WTC11 (cell line): ENCODE measurements around the gene DUT. TPM values are rescaled to one million over a fixed set of nuclear protein-coding genes. Genes with fewer than 3 reads are reported as not detected.

Experiments used
- ATAC-seq: fragments of 200-7000 bp; cut with Tn5 transposase; 2 replicates; pipeline ENCODE4 v1.10.0; 2021; ENCODE audit warnings: mild to moderate bottlenecking, moderate library complexity
- CTCF ChIA-PET: fragments of 300-600 bp; sonication (Branson Sonifier 250); formaldehyde crosslinking; loops from one replicate; lab custom pipeline; 2021; ENCODE audit warnings: antibody characterized with exemption; lab: Charles Lee
- POLR2A ChIA-PET: fragments of 350-600 bp; sonication (Branson Sonifier 250); formaldehyde crosslinking; loops from one replicate; lab custom pipeline; 2021; ENCODE audit warnings: antibody characterized with exemption; lab: Charles Lee
- DNase-seq: peaks from one replicate; pipeline ENCODE4 v3.0.0; 2021; ENCODE audit warnings: low spot score
- H3K27ac Mint-ChIP-seq: 2 replicates; pipeline ENCODE4 v1.8.0; 2021; ENCODE audit warnings: mixed read lengths
- H3K27me3 Mint-ChIP-seq: 2 replicates; pipeline ENCODE4 v1.8.0; 2021; ENCODE audit warnings: low read depth, mild to moderate bottlenecking, moderate library complexity, mixed read lengths
- H3K36me3 Mint-ChIP-seq: 2 replicates; pipeline ENCODE4 v1.8.0; 2021; ENCODE audit warnings: mixed read lengths
- H3K4me1 Mint-ChIP-seq: 2 replicates; pipeline ENCODE4 v1.8.0; 2022; ENCODE audit warnings: mixed read lengths
- H3K4me3 Mint-ChIP-seq: 2 replicates; pipeline ENCODE4 v1.8.0; 2021; ENCODE audit warnings: mild to moderate bottlenecking, moderate library complexity, mixed read lengths
- H3K9me3 Mint-ChIP-seq: 2 replicates; pipeline ENCODE4 v1.8.0; 2021; ENCODE audit warnings: mixed read lengths
- ARID4B ChIP-seq: sonication (generic); formaldehyde crosslinking; IDR thresholded peaks from 2 replicates; pipeline ENCODE4 v1.8.0; 2023; ENCODE audit warnings: missing genetic modification reagents, mild to moderate bottlenecking, borderline replicate concordance
- FOXK1 ChIP-seq: sonication (generic); formaldehyde crosslinking; IDR thresholded peaks from 2 replicates; pipeline ENCODE4 v1.8.0; 2022; ENCODE audit warnings: mild to moderate bottlenecking, moderate library complexity, missing genetic modification reagents
- GABPB1 ChIP-seq: sonication (generic); formaldehyde crosslinking; IDR thresholded peaks from 2 replicates; pipeline ENCODE4 v1.8.1; 2023; ENCODE audit warnings: mild to moderate bottlenecking, missing genetic modification reagents
- HMGA2 ChIP-seq: fragments of 250-450 bp; sonication (Bioruptor Pico); IDR thresholded peaks from 2 replicates; pipeline ENCODE4 v1.4.0; 2021; ENCODE audit warnings: mild to moderate bottlenecking, moderate library complexity
- MLX ChIP-seq: sonication (generic); formaldehyde crosslinking; IDR thresholded peaks from 2 replicates; pipeline ENCODE4 v1.8.1; 2023; ENCODE audit warnings: mild to moderate bottlenecking, missing genetic modification reagents, moderate library complexity
- NR3C1 ChIP-seq: sonication (generic); formaldehyde crosslinking; conservative IDR thresholded peaks from 2 replicates; pipeline ENCODE4 v1.8.1; 2023; ENCODE audit warnings: low read depth, mild to moderate bottlenecking, missing genetic modification reagents
- OVOL2 ChIP-seq: fragments of 250-450 bp; sonication (Bioruptor Pico); IDR thresholded peaks from 2 replicates; pipeline ENCODE4 v1.9.0; 2021; ENCODE audit warnings: mild to moderate bottlenecking, borderline replicate concordance
- PREB ChIP-seq: sonication (generic); formaldehyde crosslinking; IDR thresholded peaks from 2 replicates; pipeline ENCODE4 v1.8.1; 2022; ENCODE audit warnings: mild to moderate bottlenecking, missing genetic modification reagents, moderate library complexity, borderline replicate concordance
- SP1 ChIP-seq: sonication (generic); formaldehyde crosslinking; conservative IDR thresholded peaks from 2 replicates; pipeline ENCODE4 v1.8.1; 2022; ENCODE audit warnings: missing genetic modification reagents
- TEAD4 ChIP-seq: sonication (generic); formaldehyde crosslinking; IDR thresholded peaks from 2 replicates; pipeline ENCODE4 v1.8.0; 2022; ENCODE audit warnings: mild to moderate bottlenecking, missing genetic modification reagents
- total RNA-seq: library from RNA; stranded (reverse); gene quantifications from 3 replicates; pipeline ENCODE4 v1.2.3, GENCODE V29; 2021
- TF ChIP-seq, protein P1 (sequence below): sonication (generic); formaldehyde crosslinking; IDR thresholded peaks from 2 replicates; pipeline ENCODE4 v1.8.1; 2023; ENCODE audit warnings: mild to moderate bottlenecking, missing genetic modification reagents
- TF ChIP-seq, protein P2 (sequence below): sonication (generic); formaldehyde crosslinking; IDR thresholded peaks from 2 replicates; pipeline ENCODE4 v1.8.1; 2023; ENCODE audit warnings: mild to moderate bottlenecking, missing genetic modification reagents
- TF ChIP-seq, protein P3 (sequence below): fragments of 250-450 bp; sonication (Bioruptor Pico); IDR thresholded peaks from 2 replicates; pipeline ENCODE4 v1.9.0; 2021; ENCODE audit warnings: mild to moderate bottlenecking

Gene DUT
- total RNA-seq, 1 experiment from 2014 or later, result 204 TPM

- TF ChIP-seq PREB (CRISPR knock-in tag) (no peak), OVOL2 (CRISPR knock-in tag) (no peak), GABPB1 (no peak)
Observed at GRCh38 chr15:48363474-48363873, 32.2 kb downstream of the DUT start (continued).

- ATAC-seq (no peak), DNase-seq (no peak)
- no peak overlapping the region for H3K4me3 Mint-ChIP-seq
- H3K9me3 Mint-ChIP-seq, result peaks cover 12% of the 10 kb centered on the region
- peaks cover 4% of the 10 kb centered on the region; the same call in 1 of the 2 replicates for H3K36me3 Mint-ChIP-seq
- H3K27ac Mint-ChIP-seq, result no peak overlapping the region
- H3K4me1 Mint-ChIP-seq, result no peaks in the 10 kb centered on the region
- no peak for TF ChIP-seq ARID4B (CRISPR knock-in tag)
- no peak for TF ChIP-seq FOXK1 (CRISPR knock-in tag)
- peak; percentile 92; the same call in 1 of the 2 replicates for TF ChIP-seq HMGA2 (CRISPR knock-in tag)
- ChIA-PET CTCF (interaction anchor here (1.5 kb wide), 1 partner anchor 7 kb away, joined by 4 read pairs; no protein-coding TSS in a partner anchor), POLR2A (no interaction called here)
- no peaks in the 10 kb centered on the region for H3K27me3 Mint-ChIP-seq
Observed at GRCh38 chr15:48365575-48365974, 34.3 kb downstream of the DUT start.

GRCh38 chr15:48366584-48367312 lies 35.5 kb downstream of the DUT start:
- Mint-ChIP-seq H3K36me3 (0 out of 2 replicates have a peak, but pooled peaks cover under 1% of the 10 kb centered on the region), H3K27me3 (no peaks in the 10 kb centered on the region), H3K9me3 (peaks cover 8% of the 10 kb centered on the region), H3K27ac (no peak overlapping the region), H3K4me1 (no peaks in the 10 kb centered on the region), H3K4me3 (no peak overlapping the region)
- ATAC-seq (no peak), DNase-seq (no peak)
- CTCF ChIA-PET, result interaction anchor here (1.5 kb wide), 1 partner anchor 9 kb away, joined by 4 read pairs; no protein-coding TSS in a partner anchor
- POLR2A ChIA-PET, result interaction anchor here (0.6 kb wide), 1 partner anchor 1779 kb away, joined by 4 read pairs; no protein-coding TSS in a partner anchor
- TF ChIP-seq MLX (CRISPR knock-in tag) (no peak), SP1 (CRISPR knock-in tag) (no peak), NR3C1 (no peak), ARID4B (CRISPR knock-in tag) (no peak), TEAD4 (CRISPR knock-in tag) (no peak)
- TF ChIP-seq, protein P1, sequence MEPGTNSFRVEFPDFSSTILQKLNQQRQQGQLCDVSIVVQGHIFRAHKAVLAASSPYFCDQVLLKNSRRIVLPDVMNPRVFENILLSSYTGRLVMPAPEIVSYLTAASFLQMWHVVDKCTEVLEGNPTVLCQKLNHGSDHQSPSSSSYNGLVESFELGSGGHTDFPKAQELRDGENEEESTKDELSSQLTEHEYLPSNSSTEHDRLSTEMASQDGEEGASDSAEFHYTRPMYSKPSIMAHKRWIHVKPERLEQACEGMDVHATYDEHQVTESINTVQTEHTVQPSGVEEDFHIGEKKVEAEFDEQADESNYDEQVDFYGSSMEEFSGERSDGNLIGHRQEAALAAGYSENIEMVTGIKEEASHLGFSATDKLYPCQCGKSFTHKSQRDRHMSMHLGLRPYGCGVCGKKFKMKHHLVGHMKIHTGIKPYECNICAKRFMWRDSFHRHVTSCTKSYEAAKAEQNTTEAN (CRISPR knock-in tag), result no peak
- TF ChIP-seq, protein P2, sequence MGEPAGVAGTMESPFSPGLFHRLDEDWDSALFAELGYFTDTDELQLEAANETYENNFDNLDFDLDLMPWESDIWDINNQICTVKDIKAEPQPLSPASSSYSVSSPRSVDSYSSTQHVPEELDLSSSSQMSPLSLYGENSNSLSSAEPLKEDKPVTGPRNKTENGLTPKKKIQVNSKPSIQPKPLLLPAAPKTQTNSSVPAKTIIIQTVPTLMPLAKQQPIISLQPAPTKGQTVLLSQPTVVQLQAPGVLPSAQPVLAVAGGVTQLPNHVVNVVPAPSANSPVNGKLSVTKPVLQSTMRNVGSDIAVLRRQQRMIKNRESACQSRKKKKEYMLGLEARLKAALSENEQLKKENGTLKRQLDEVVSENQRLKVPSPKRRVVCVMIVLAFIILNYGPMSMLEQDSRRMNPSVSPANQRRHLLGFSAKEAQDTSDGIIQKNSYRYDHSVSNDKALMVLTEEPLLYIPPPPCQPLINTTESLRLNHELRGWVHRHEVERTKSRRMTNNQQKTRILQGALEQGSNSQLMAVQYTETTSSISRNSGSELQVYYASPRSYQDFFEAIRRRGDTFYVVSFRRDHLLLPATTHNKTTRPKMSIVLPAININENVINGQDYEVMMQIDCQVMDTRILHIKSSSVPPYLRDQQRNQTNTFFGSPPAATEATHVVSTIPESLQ (CRISPR knock-in tag), result no peak
- TF ChIP-seq, protein P3, sequence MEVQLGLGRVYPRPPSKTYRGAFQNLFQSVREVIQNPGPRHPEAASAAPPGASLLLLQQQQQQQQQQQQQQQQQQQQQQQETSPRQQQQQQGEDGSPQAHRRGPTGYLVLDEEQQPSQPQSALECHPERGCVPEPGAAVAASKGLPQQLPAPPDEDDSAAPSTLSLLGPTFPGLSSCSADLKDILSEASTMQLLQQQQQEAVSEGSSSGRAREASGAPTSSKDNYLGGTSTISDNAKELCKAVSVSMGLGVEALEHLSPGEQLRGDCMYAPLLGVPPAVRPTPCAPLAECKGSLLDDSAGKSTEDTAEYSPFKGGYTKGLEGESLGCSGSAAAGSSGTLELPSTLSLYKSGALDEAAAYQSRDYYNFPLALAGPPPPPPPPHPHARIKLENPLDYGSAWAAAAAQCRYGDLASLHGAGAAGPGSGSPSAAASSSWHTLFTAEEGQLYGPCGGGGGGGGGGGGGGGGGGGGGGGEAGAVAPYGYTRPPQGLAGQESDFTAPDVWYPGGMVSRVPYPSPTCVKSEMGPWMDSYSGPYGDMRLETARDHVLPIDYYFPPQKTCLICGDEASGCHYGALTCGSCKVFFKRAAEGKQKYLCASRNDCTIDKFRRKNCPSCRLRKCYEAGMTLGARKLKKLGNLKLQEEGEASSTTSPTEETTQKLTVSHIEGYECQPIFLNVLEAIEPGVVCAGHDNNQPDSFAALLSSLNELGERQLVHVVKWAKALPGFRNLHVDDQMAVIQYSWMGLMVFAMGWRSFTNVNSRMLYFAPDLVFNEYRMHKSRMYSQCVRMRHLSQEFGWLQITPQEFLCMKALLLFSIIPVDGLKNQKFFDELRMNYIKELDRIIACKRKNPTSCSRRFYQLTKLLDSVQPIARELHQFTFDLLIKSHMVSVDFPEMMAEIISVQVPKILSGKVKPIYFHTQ (CRISPR knock-in tag), result no peak
